Activated T-cell treated with anti-CD3 and anti-CD28 coated beads, Interleukin-2, amount 50 U/mL, for 24 hours (primary cell): ENCODE data around the gene FAM117B.

Experiments used
- DNase-seq: peaks from one replicate; pipeline ENCODE4 v3.0.0-alpha.2; 2020
- H3K27ac Mint-ChIP-seq: 2 replicates; pipeline ENCODE4 v1.8.0; 2020; ENCODE audit warnings: mild to moderate bottlenecking, mixed read lengths
- H3K27me3 Mint-ChIP-seq: 2 replicates; pipeline ENCODE4 v1.8.0; 2020; ENCODE audit warnings: mixed read lengths
- H3K36me3 Mint-ChIP-seq: 2 replicates; pipeline ENCODE4 v1.8.0; 2020; ENCODE audit warnings: low read depth, mixed read lengths
- H3K4me1 Mint-ChIP-seq: 2 replicates; pipeline ENCODE4 v1.8.0; 2020; ENCODE audit warnings: low read depth, mixed read lengths
- H3K4me3 Mint-ChIP-seq: 2 replicates; pipeline ENCODE4 v1.8.0; 2020; ENCODE audit warnings: mild to moderate bottlenecking, moderate library complexity, mixed read lengths
- H3K9me3 Mint-ChIP-seq: 2 replicates; pipeline ENCODE4 v1.8.0; 2020; ENCODE audit warnings: mixed read lengths

Gene FAM117B

GRCh38 chr2:202634556-202635427 is at the start of gene FAM117B:
Gene FAM117B (plus strand): TSS chr2:202634969. CDS start chr2:202635188, 219 bp downstream.
- Mint-ChIP-seq H3K27ac (peak within 1 kb of the TSS; percentile 98), H3K4me3 (peak within 1 kb of the TSS; percentile 96), H3K9me3 (no peaks in the 10 kb centered on the region), H3K36me3 (peaks cover 8% of the 10 kb centered on the region), H3K27me3 (no peaks in the 10 kb centered on the region), H3K4me1 (peaks cover 52% of the 10 kb centered on the region)
- DNase-seq, result peak; percentile 97

- DNase-seq, result peak; percentile 70
- no peaks in the 10 kb centered on the region for H3K9me3 Mint-ChIP-seq
- H3K27me3 Mint-ChIP-seq, result peaks cover 2% of the 10 kb centered on the region
- H3K27ac Mint-ChIP-seq, result peak overlapping the region; percentile 50
- peak overlapping the region; percentile 29 for H3K4me3 Mint-ChIP-seq
- H3K4me1 Mint-ChIP-seq, result peaks cover 10% of the 10 kb centered on the region
- H3K36me3 Mint-ChIP-seq, result no peaks in the 10 kb centered on the region
Measured at GRCh38 chr2:202588647-202589581, 45.9 kb upstream of the FAM117B start.

- no peaks in the 10 kb centered on the region for H3K36me3 Mint-ChIP-seq
- peaks cover 2% of the 10 kb centered on the region for H3K27me3 Mint-ChIP-seq
- DNase-seq, result no peak
- H3K4me3 Mint-ChIP-seq, result no peak overlapping the region
- no peaks in the 10 kb centered on the region for H3K9me3 Mint-ChIP-seq
- no peak overlapping the region for H3K27ac Mint-ChIP-seq
- H3K4me1 Mint-ChIP-seq, result peaks cover 10% of the 10 kb centered on the region
Measured at GRCh38 chr2:202589582-202589949, 45.2 kb upstream of the FAM117B start.

GRCh38 chr2:202592566-202592965 is 42.2 kb upstream of the FAM117B start:
- H3K36me3 Mint-ChIP-seq, result no peaks in the 10 kb centered on the region
- H3K9me3 Mint-ChIP-seq, result no peaks in the 10 kb centered on the region
- peaks cover 18% of the 10 kb centered on the region for H3K4me1 Mint-ChIP-seq
- no peak overlapping the region for H3K27ac Mint-ChIP-seq
- peaks cover 2% of the 10 kb centered on the region for H3K27me3 Mint-ChIP-seq
- DNase-seq, result no peak
- H3K4me3 Mint-ChIP-seq, result no peak overlapping the region

GRCh38 chr2:202599105-202599504 is 35.7 kb upstream of the FAM117B start:
- Mint-ChIP-seq H3K27ac (no peak overlapping the region), H3K36me3 (no peaks in the 10 kb centered on the region), H3K9me3 (no peaks in the 10 kb centered on the region), H3K27me3 (no peaks in the 10 kb centered on the region), H3K4me1 (peaks cover 22% of the 10 kb centered on the region), H3K4me3 (no peak overlapping the region)
- DNase-seq, result no peak

- no peak overlapping the region for H3K27ac Mint-ChIP-seq
- no peaks in the 10 kb centered on the region for H3K9me3 Mint-ChIP-seq
- no peak overlapping the region for H3K4me3 Mint-ChIP-seq
- H3K4me1 Mint-ChIP-seq, result peaks cover 28% of the 10 kb centered on the region
- H3K27me3 Mint-ChIP-seq, result no peaks in the 10 kb centered on the region
- no peaks in the 10 kb centered on the region for H3K36me3 Mint-ChIP-seq
- no peak for DNase-seq
Measured at GRCh38 chr2:202599911-202600310, 34.9 kb upstream of the FAM117B start.

- Mint-ChIP-seq H3K27ac (peak overlapping the region; percentile 75), H3K36me3 (no peaks in the 10 kb centered on the region), H3K27me3 (no peaks in the 10 kb centered on the region), H3K9me3 (no peaks in the 10 kb centered on the region), H3K4me3 (no peak overlapping the region), H3K4me1 (peaks cover 28% of the 10 kb centered on the region)
- no peak for DNase-seq
Measured at GRCh38 chr2:202604699-202605098, 30.1 kb upstream of the FAM117B start.

GRCh38 chr2:202605174-202605573 is 29.6 kb upstream of the FAM117B start:
- Mint-ChIP-seq H3K4me1 (peaks cover 33% of the 10 kb centered on the region), H3K27ac (peak overlapping the region; percentile 75), H3K36me3 (no peaks in the 10 kb centered on the region), H3K27me3 (no peaks in the 10 kb centered on the region), H3K4me3 (no peak overlapping the region), H3K9me3 (no peaks in the 10 kb centered on the region)
- no peak for DNase-seq

GRCh38 chr2:202608142-202608852 is 26.5 kb upstream of the FAM117B start:
- peaks cover 24% of the 10 kb centered on the region for H3K4me1 Mint-ChIP-seq
- H3K27ac Mint-ChIP-seq, result no peak overlapping the region
- H3K27me3 Mint-ChIP-seq, result no peaks in the 10 kb centered on the region
- no peaks in the 10 kb centered on the region for H3K36me3 Mint-ChIP-seq
- no peak for DNase-seq
- H3K4me3 Mint-ChIP-seq, result no peak overlapping the region
- no peaks in the 10 kb centered on the region for H3K9me3 Mint-ChIP-seq

- Mint-ChIP-seq H3K4me3 (no peak overlapping the region), H3K36me3 (no peaks in the 10 kb centered on the region), H3K27me3 (no peaks in the 10 kb centered on the region), H3K27ac (no peak overlapping the region), H3K4me1 (peaks cover 20% of the 10 kb centered on the region), H3K9me3 (no peaks in the 10 kb centered on the region)
- DNase-seq, result no peak
Measured at GRCh38 chr2:202609381-202610145, 25.2 kb upstream of the FAM117B start.

- no peak overlapping the region for H3K27ac Mint-ChIP-seq
- no peaks in the 10 kb centered on the region for H3K36me3 Mint-ChIP-seq
- no peaks in the 10 kb centered on the region for H3K9me3 Mint-ChIP-seq
- H3K4me3 Mint-ChIP-seq, result no peak overlapping the region
- DNase-seq, result no peak
- H3K4me1 Mint-ChIP-seq, result peaks cover 13% of the 10 kb centered on the region
- no peaks in the 10 kb centered on the region for H3K27me3 Mint-ChIP-seq
Measured at GRCh38 chr2:202610380-202610779, 24.4 kb upstream of the FAM117B start.

GRCh38 chr2:202612145-202612544 is 22.6 kb upstream of the FAM117B start:
- no peak overlapping the region for H3K4me3 Mint-ChIP-seq
- H3K36me3 Mint-ChIP-seq, result no peaks in the 10 kb centered on the region
- no peak for DNase-seq
- no peaks in the 10 kb centered on the region for H3K27me3 Mint-ChIP-seq
- H3K9me3 Mint-ChIP-seq, result no peaks in the 10 kb centered on the region
- H3K27ac Mint-ChIP-seq, result no peak overlapping the region
- H3K4me1 Mint-ChIP-seq, result peaks cover 11% of the 10 kb centered on the region

- H3K36me3 Mint-ChIP-seq, result no peaks in the 10 kb centered on the region
Measured at GRCh38 chr2:202613479-202613878, 21.3 kb upstream of the FAM117B start.

GRCh38 chr2:202624133-202624532 is 10.6 kb upstream of the FAM117B start:
- H3K4me3 Mint-ChIP-seq, result no peak overlapping the region

More at GRCh38 chr2:202613479-202613878, 21.3 kb upstream of the FAM117B start:
- H3K4me1 Mint-ChIP-seq, result peaks cover 11% of the 10 kb centered on the region
- no peaks in the 10 kb centered on the region for H3K27me3 Mint-ChIP-seq
- H3K4me3 Mint-ChIP-seq, result no peak overlapping the region
- no peak for DNase-seq
- no peaks in the 10 kb centered on the region for H3K9me3 Mint-ChIP-seq
- no peak overlapping the region for H3K27ac Mint-ChIP-seq

More at GRCh38 chr2:202624133-202624532, 10.6 kb upstream of the FAM117B start:
- peaks cover 3% of the 10 kb centered on the region for H3K4me1 Mint-ChIP-seq
- no peaks in the 10 kb centered on the region for H3K9me3 Mint-ChIP-seq
- no peaks in the 10 kb centered on the region for H3K36me3 Mint-ChIP-seq
- no peak overlapping the region for H3K27ac Mint-ChIP-seq
- no peak for DNase-seq
- H3K27me3 Mint-ChIP-seq, result no peaks in the 10 kb centered on the region
